GM21390 (cell line): ENCODE results near the gene UBE4B.

Experiments
- ATAC-seq: cut with Tn5 transposase; IDR thresholded peaks from one replicate; pipeline ENCODE4 v1.9.1; 2021; ENCODE audit not compliant: unreplicated experiment

Gene UBE4B

DNA sequence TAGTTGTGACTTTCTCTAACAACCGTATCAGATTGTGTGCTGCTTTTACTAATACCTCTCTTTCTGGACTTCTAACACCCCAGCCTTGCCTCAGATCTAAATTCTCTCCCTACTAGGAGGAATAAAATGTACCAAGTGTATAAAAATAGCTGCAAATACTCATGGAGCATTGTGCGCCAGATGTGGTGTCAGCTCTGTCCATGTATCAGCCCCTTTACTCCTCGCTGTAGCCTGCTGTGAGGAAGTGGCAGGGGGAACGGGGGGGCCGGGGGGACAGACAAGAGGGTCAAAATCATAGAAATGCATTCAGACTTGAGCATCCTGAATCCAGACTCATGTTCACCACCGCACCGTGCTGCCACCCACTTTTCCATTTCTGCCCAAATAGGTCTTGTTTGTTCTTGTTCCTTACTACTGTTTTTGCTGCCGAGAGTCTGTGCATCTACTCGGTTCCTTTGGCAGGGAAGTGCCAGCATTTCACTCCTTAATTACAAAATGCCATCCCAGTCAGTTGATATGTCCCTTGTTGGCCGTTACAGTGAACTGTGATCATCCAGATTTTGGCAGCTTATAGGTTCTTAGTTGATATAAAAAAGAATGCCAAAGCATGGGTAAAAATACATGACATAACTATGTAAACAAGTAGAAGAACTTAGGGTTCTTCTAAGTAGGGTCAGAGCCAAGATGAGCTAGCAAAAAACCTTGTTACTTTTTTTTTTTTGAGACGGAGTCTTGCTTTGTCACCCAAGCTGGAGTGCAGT lies 76.4 kb downstream of the UBE4B start:
- ATAC-seq: no peak

DNA sequence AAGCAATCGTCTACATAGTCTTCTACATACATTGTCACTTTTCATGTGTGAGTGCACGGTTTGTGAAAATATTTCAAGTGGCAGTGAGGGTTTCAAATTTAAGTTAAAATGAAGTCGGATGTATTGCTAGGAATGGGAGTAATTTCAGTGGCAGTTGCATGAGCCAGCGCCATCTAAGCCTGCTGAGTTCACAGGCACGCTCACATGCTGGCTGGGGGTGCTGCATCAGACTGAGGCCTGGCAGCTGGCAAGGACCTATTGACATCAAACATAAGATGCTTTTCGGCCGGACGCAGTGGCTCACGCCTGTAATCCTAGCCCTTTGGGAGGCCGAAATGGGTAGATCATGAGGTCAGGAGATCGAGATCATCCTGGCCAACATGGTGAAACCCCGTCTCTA lies 80.7 kb downstream of the UBE4B start:
- no peak for ATAC-seq

DNA sequence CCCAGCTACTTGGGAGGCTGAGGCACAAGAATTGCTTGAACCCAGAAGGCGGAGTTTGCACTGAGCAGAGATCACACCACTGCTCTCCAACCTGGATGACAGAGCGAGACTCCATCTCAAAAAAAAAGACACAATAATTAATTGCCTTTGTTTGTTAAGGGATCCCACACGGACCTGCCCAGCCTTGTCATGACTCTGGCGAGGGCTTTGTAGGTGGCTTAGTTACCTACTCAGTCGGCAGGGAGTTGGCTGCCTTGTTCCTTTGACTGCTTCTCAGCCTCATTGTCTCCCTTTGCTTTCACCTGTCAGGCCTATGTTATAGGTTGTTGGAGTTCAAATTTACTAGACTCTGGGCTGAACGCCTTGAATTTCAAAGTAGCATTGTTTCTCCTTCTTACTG lies 82.0 kb downstream of the UBE4B start:
- no peak for ATAC-seq

DNA sequence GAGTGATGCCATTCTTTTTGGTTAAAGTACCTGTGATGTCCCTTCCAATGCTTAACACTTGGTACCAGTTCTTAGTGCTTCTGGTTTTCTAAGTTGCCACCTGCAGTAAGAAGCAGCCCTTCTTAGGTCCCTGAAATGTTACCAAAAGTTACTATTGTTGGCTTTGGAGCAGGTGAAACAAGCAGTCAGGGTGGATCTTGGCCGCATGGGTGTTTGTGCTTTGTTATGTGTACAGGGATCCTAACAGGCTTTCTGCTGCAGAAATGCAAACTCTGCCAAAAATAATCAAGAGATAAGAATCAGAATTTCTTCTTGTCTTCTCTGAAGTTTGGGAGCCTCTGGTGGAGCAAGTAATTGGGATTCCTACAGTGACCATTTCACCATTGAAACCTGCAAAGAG lies 84.4 kb downstream of the UBE4B start:
- no peak for ATAC-seq

DNA sequence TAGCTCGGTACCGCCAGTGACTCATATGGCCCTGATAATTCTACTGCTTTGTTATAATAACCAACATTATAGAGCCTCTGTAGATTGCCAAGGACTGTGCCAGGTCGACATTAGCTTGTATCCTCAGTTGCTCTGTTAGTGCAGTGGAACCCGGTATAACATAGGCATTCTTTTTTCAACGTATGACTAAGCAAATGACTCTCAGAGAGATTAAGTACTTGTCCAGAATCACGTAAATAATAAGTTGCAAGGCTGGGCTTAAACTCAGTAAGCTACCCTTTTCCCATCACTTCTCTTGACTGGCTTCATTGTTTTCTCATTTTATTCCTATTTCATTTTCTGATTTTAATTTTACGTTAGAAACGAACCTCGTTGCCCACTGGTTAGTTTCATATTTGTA lies 85.1 kb downstream of the UBE4B start:
- ATAC-seq: no peak

DNA sequence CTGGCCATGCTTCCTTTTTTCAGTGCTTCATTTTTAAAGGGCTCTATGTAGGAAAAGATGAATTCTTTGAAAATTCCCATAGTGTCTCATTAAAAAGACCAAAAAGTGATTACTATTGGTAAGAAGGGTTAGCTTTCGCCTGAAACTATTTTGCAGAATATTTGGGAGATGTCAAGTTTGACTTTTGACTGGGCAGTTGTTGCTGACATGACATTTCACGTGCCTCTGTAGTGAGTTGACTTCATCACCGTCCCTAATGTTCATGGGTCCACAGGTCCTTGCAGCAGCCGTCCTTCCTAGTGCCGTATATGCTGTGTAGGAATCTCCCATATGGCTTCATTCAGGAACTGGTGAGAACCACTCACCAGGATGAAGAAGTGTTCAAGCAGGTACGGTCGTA lies 88.9 kb downstream of the UBE4B start:
- ATAC-seq: no peak

DNA sequence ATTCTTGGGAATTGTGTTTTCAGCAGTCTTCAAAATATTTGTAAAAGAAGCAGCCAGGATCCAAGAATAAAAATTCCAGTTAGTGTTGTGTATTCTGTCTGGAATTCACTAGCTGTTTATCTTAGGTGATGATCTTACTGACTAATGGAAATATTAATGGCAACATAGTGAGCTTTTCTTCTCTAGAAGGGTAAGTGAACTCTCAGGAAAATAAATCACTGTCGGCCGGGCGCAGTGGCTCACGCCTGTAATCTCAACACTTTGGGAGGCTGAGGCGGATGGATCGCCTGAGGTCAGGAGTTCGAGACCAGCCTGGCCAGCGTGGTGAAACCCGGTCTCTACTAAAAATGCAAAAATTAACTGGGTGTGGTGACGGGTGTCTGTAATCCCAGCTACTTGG lies 90.2 kb downstream of the UBE4B start:
- ATAC-seq: no peak

DNA sequence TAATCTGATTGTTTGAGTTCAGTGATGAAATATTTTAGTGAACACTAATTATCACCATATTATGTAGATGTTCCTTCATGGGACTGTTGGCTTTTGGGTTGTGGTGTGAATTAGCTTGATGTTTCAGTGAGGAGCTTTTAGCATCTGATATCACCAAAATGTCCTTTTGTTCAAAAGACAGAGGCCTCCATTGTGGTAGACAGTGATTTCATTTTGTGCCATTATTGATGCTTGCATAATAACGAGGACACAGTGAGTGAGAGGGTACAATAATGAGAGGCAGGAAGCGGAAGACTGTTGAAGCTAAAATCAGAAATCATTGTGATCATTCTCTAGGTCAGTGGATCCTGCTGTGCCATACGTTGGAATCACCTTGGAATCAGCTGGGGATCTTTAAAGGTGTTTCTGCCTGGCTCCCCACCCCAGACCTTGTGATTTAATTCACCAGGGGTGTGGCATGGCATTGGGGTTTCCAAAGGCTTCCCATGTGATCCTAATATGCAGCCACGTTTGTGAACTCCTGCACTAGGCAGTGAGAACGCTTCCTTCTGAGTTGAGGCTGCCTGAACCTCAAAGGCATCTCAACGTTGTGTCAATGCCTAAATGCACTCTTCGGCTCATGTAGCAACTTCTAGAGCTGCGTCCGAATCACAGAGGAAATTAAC lies 95.5 kb downstream of the UBE4B start:
- no peak for ATAC-seq

DNA sequence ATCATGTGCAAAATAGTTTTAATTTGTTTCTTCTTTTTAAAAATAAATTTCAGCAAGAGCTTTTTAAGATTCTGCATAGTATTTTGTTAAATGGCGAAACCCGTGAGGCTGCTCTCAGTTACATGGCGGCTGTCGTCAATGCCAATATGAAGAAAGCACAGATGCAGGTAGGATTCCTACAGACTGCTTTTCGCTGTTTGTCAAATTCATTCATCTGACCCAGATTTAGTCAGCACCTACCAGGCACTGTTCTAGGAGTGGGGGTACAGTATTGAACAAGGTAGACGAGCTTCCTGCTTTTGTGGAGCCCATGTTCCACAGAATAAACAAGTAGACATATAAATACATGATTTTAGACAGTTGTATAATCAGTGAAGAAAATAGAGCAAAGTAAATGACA lies 99.6 kb downstream of the UBE4B start:
- no peak for ATAC-seq

DNA sequence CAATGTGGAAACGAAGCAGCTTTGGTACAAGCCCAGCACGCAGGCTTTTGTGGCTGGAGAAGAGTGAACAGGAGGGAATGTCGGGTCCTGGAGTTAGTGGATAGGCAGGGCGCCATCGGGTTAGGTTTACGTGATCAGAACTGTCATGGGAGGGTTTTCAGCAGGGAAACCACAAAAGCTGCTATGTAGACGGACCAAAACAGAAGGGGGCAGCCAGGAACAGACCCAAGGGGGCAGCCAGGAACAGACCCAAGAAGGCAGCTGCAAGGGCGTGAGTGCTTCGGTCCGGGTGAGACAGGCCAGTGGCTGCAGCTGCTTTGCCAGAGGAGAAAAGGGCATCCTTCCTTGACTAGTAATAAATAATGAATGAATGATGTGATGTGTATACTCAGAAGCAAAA lies 100.1 kb downstream of the UBE4B start:
- no peak for ATAC-seq

DNA sequence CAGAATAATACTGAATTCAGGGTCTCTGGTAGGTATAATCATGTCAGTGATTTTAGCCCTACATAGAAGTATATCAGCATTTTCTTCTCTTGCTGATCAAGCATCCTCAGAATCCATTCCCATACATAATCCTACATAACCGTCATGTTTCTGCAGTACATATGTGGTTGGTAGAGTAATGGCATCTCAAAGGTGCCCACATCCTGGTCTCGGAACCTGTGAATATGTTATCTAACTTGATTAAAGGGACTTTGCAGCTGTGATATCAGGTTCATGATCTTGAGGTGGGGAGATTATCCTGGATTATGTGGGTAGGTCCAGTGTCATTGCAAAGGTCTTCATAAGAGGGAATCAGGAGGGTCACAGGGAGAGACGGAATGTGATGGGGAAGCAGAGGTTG lies 108.2 kb downstream of the UBE4B start:
- no peak for ATAC-seq

DNA sequence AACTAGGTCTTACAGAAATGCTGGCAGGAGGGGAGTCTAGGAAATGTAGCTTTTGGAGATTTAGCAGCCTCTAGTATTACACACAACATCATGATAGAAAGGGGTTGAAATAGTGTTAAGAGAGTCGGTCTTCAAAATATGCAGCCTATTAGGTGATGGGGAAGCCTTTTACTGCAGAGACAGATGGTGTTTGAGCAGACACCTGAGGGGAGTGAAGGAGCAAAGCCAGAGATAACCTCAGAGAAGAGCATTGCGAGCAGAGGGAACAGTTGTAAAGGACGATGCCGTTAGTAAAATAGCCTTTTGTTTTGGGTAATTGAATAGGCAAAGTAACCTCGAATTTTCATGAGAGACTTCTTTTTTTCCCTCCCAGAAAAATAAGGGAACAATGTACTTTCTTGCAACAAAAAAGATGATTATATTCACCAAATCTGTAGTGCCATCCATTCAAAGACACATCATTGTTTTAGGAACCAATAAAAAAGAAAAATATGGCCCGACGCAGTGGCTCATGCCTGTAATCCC lies 111.3 kb downstream of the UBE4B start:
- ATAC-seq: no peak

DNA sequence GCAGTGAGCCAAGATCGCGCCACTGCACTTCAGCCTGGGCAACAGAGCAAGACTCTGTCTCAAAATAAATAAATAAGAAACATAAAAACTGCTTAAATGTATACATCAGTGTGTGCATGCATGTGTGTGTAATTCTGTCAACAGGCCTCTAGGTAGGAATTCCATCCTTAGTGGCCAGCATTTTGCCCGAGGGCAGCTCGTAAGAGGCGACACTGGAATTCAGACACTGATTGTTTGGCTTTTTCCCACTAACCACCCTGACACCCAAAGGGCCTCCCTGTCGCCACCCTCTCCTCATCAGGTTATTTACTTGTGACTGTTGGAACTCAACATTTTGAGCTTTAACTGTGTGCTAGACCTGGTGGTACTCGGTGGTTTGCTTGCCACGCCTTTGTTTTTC lies 113.6 kb downstream of the UBE4B start:
- ATAC-seq: no peak

DNA sequence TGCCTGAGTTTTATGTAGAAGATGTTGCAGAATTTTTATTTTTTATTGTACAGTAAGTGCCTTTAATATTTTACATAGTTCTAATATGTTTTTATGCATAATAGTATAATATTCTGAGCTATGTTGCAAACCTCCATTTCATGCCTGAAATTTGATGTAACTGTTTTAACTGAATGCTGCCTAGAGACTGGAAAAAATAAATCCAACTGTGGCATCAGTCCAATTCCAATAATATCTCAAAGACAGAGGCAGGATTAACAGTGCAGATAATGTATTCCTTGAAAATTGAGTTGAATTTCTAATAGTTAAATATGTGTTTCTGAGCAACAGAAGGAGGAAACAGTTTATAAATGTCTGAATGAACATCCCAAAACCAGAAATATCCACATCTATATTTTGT lies 116.5 kb downstream of the UBE4B start:
- no peak for ATAC-seq

DNA sequence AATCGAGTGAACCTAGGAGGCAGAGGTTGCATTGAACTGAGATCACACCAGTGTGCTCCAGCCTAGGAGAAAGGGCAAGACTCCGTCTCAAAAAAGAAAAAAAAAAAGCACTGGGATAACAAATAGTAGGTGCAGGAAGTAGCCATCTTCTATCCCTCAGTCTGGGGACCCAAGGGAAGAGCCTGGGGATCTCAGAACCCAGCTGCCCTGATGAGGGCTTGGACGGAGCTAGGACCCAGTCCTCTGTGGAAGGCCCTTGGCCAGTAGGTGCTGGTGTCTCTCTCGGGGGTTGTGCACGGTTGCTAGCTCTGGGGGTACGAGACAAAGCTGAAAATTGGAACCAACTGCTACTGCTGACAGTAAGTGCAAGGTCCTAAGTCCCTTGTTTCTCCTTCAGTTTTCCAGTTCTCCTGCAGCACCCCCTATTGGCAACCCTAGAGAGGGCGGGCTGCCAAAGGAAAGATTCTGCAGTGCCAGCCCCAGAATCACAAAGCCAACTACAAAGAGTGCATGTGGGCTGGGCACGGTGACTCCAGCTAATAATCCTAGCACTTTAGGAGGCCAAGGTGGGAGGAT lies 120.0 kb downstream of the UBE4B start:
- no peak for ATAC-seq

DNA sequence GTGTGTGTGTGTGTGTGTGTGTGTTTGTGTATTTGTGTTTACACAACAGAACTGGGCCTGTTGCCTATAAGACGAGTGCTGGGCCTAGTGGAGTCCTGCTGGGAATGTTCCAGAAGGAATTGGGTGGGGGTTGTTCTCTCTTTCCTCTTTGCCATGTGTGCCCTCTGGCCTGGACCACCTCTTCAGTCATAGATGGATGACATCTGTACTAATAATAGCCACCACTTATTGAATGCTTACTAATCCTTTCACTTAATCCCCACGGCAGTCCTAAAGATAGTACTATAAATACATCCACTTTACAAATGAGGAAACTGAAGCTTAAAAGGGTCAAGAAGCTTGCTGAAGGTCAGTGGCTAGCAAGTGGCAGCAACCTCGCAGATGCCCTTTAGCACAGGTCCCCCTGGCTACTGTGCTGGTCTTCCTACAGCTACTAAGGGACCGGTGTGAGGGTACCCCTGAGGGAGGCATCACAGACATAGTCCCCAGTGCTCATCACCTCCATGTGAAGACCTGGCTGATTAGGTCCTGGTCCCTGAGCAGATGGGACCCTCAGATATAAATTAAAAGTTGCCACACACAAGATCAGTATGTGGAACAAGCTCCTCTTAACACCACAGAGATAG lies 122.4 kb downstream of the UBE4B start:
- ATAC-seq: no peak

DNA sequence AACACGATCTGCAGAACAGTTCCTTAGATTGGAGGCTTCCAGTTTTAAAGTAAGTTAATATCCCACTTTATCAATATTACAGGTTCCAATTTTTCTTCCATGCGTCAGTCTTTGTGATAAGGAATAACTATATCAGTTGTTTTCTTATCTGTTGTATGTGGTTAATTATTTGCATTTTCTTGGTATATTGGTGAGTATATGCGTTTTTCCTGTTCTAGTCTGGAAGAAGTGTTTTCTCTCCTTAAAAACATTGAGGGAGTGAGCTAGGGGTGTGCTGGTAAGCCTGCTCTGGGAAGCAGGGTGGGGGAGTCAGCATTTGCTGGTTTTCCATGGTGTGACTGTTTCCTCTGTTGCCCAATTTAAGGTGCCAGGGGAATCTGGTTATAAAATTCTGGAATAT lies 127.4 kb downstream of the UBE4B start:
- ATAC-seq: no peak

DNA sequence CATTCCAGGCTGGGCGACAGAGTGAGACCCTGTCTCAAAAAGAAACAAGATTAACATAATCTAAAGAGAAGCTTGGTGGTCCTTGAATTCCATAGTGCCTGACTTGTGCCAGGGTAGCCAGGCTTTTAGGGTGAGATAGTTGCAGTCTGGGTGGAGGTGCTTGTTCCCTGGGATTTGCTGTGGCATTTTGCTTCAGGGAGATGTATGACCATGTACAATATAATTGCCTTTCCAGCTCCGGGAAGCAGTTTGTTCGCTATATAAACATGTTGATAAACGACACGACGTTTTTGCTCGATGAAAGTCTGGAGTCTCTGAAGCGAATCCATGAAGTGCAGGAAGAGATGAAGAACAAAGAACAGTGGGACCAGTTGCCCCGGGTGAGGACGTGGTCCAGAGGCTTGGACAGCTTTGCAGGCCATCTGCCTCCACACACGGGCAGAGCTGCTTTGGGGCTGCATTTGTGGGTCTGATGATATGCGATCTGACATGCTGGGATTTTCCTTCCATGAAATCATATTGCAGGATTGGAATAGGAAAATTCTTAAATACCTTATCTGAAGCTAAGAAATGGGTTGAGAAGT lies 128.2 kb downstream of the UBE4B start:
- no peak for ATAC-seq

DNA sequence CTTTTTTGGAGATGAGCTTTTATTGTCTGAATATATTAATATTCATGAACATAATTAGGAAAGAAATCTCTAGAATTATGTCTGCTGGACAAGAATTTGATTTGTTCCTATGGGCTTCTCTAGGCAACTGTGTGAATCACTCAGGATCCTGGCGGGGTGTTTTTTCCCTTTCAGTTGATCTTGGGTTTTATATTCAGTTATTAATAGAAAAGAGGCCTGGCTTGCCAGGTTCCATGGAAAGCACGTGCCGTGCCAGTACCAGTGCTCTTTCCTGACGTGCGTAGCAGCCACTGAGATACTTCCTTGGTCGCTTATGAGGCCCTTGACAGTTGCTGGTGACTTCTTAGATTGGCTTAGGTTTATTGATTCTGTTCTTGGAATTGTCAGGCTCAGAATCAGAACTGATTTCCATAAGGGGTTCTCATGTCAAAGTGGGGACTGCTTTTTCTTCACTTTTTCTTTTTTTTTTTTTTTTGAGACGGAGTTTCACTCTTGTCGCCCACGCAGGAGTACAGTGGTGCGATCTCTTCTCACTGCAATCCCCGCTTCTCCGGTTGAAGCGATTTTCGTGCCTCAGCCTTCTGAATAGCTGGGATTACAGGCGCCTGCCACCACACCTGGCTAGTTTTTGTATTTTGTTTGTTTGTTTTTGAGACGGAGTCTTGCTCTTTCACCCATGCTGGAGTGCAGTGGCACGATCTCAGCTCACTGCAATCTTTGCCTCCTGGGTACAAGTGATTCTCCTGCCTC lies 129.0 kb downstream of the UBE4B start:
- ATAC-seq: no peak

DNA sequence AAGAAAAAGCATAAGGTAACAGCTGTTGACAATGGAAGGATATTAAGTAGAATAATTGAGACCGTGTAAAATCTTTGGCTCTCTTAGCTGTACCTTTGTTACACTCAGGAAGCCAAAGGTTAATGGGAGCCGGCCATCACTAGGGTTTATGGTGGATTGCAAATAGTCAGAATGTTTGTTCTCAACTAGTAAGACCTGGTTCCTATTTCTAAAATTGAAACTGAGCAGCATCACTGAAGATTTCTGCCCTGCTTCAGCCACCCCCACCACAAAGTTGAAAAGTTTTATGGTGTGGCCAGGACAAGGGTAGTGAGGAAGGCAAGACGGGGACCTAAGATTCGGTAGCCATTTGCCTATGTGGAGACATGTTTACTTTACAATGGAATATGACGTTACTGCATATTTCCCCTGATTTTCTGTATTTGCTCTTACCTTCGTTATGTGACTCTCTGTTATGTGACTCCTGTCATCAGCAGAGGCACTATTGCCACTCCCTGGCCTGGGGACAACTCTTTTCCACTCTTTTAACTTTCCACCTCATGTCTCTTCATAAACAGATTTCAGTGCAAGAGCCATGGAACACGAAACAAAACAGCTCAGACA lies 136.3 kb downstream of the UBE4B start:
- ATAC-seq: no peak

DNA sequence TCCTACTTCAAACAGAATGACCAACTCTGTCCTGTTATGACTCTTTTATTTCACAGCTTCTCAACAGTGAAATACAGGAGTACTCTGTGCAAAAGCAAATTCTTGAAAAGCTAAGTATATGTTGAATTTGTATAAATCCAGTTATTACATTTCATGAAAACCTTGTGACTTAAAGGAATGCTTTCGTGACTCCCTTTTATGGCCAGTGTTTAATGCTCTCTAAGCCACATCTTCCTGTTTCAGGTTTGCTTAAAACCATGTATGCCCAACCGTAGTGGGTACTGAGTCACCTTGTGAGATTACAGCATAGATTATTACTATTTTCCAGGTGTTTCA lies 137.4 kb downstream of the UBE4B start:
- no peak for ATAC-seq
